ENCODE data around the gene STX11.

- no peak for TF ChIP-seq POLR2A (IDR thresholded peaks at IDR 0.05; ENCODE audit: low read depth, low read length)
- no peak for TF ChIP-seq POLR2AphosphoS5 (IDR thresholded peaks at IDR 0.05; ENCODE audit: low read depth, low read length)
Observed at GRCh38 chr6:144156338-144156737, 6.0 kb downstream of the STX11 start.
